ENCODE results near the gene MADD.

- TF ChIP-seq POLR2A (IDR thresholded peaks at IDR 0.05), result no peak
- no peak for TF ChIP-seq CTCF (IDR thresholded peaks at IDR 0.05)
Measured at GRCh38 chr11:47308050-47308823, 38.3 kb downstream of the MADD start.

Data from lower leg skin (tissue), 3 donors.